NCI-H82 treated with DMSO at 0.1 percent for 48 hours (cell line): ENCODE data around the gene TRPC4.
"Not testable (repeated sequence)": the region's sequence is repeated elsewhere in the genome, so short reads cannot be mapped to it uniquely, and the experiment has no call there.

Experiments
- DNase-seq: peaks from one replicate; lab custom pipeline; 2025; ENCODE audit not compliant: unreplicated experiment; lab: John Stamatoyannopoulos, UW

Gene TRPC4

GRCh38 chr13:37608750-37609339 lies 260.7 kb downstream of the TRPC4 start:
- no peak for DNase-seq

GRCh38 chr13:37602733-37603381 lies 266.7 kb downstream of the TRPC4 start:
- no peak for DNase-seq

GRCh38 chr13:37601648-37602440 lies 267.7 kb downstream of the TRPC4 start:
- no peak for DNase-seq

- DNase-seq, result no peak
These were observed 270.1 kb downstream of the TRPC4 start for GRCh38 chr13:37599519-37599918.

GRCh38 chr13:37598597-37598996 lies 271.0 kb downstream of the TRPC4 start, which contains the start of gene POSTN:
POSTN (minus strand) TSS chr13:37598768; CDS start chr13:37598726, 42 bp downstream.
- no peak for DNase-seq

- no peak for DNase-seq
These were observed 272.0 kb downstream of the TRPC4 start for GRCh38 chr13:37597477-37598025.

GRCh38 chr13:37596805-37597204 lies 272.8 kb downstream of the TRPC4 start:
- DNase-seq, result no peak

GRCh38 chr13:37595162-37595561 lies 274.4 kb downstream of the TRPC4 start:
- DNase-seq, result no peak

GRCh38 chr13:37594550-37594949 lies 275.0 kb downstream of the TRPC4 start:
- no peak for DNase-seq

- DNase-seq, result not testable (repeated sequence)
These were observed 280.2 kb downstream of the TRPC4 start for GRCh38 chr13:37589381-37589780.

- no peak for DNase-seq
These were observed 282.3 kb downstream of the TRPC4 start for GRCh38 chr13:37587236-37587635.
